SH-SY5Y (cell line): ENCODE data around the gene NDST4.

Source experiments
- GATA2 ChIP-seq: IDR thresholded peaks from 2 replicates; pipeline ENCODE4 v1.6.1; 2011; ENCODE audit warnings: mild to moderate bottlenecking, low read depth, low read length
- GATA3 ChIP-seq: IDR thresholded peaks from 2 replicates; pipeline ENCODE4 v1.6.1; 2011; ENCODE audit warnings: low read depth, mild to moderate bottlenecking, low read length, moderate library complexity

Gene NDST4

GRCh38 chr4:114811564-114812301, 301.7 kb downstream of the NDST4 start:
- TF ChIP-seq GATA3: no peak
- no peak for TF ChIP-seq GATA2

- no peak for TF ChIP-seq GATA3
- peak; percentile 39; the same call in 1 of the 2 replicates for TF ChIP-seq GATA2
Measured at GRCh38 chr4:114807759-114808404, 305.5 kb downstream of the NDST4 start.

GRCh38 chr4:114807357-114807756, 306.1 kb downstream of the NDST4 start:
- TF ChIP-seq GATA3 (no peak), GATA2 (no peak)

GRCh38 chr4:114791976-114792375, 321.4 kb downstream of the NDST4 start:
- TF ChIP-seq GATA2: no peak
- TF ChIP-seq GATA3: no peak

GRCh38 chr4:114785570-114785969, 327.9 kb downstream of the NDST4 start:
- TF ChIP-seq GATA2: no peak
- no peak for TF ChIP-seq GATA3

GRCh38 chr4:114783215-114783595, 330.2 kb downstream of the NDST4 start:
- TF ChIP-seq GATA3 (no peak), GATA2 (no peak)

GRCh38 chr4:114782415-114783214, 330.8 kb downstream of the NDST4 start:
- TF ChIP-seq GATA2: no peak

GRCh38 chr4:114780205-114780604, 333.2 kb downstream of the NDST4 start:
- no peak for TF ChIP-seq GATA3
- no peak for TF ChIP-seq GATA2
